ENCODE data around the gene GNG8.
A peak's percentile ranks its signal among the peaks of the same experiment; 100 is the strongest.

The GNG8 gene

GRCh38 chr19:46600384-46601317, 35.4 kb downstream of the GNG8 start:
- peak in 1 of 2 experiments; percentile 81 for DNase-seq

GRCh38 chr19:46599716-46600373, 36.2 kb downstream of the GNG8 start:
- no peak for DNase-seq

- no peak for DNase-seq
Observed at GRCh38 chr19:46598372-46598917, 37.6 kb downstream of the GNG8 start.

GRCh38 chr19:46596008-46596407, 40.0 kb downstream of the GNG8 start:
- no peak for DNase-seq

- no peak for DNase-seq
Observed at GRCh38 chr19:46591870-46592269, 44.1 kb downstream of the GNG8 start.

- DNase-seq = no peak
Observed at GRCh38 chr19:46591254-46591653, 44.7 kb downstream of the GNG8 start.

- DNase-seq = no peak
Observed at GRCh38 chr19:46587861-46588260, 48.1 kb downstream of the GNG8 start.

GRCh38 chr19:46586294-46586693, 49.7 kb downstream of the GNG8 start:
- DNase-seq = no peak

- no peak for DNase-seq
Observed at GRCh38 chr19:46585539-46585938, 50.5 kb downstream of the GNG8 start.

Data from cerebellar nuclear complex (tissue), 1 donor.